Activated B cell treated with CpG ODN at 0.5 μM for 24 hours (primary cell): ENCODE results near the gene PLK3. TPM values are rescaled to one million over a fixed set of nuclear protein-coding genes. Genes with fewer than 3 reads are reported as not detected.
"Not testable (repeated sequence)": the region's sequence is repeated elsewhere in the genome, so short reads cannot be mapped to it uniquely, and the experiment has no call there.

Experiments used
- ATAC-seq: fragments of 200-7000 bp; cut with Tn5 transposase; one replicate; pipeline ENCODE4 v1.10.0; 2021; ENCODE audit warnings: low read depth, mild to moderate bottlenecking, moderate library complexity
- CTCF ChIA-PET: fragments of 350-600 bp; sonication (Branson Sonifier 250); formaldehyde crosslinking; loops from one replicate; lab custom pipeline; 2021; ENCODE audit warnings: antibody characterized with exemption; lab: Charles Lee
- POLR2A ChIA-PET: fragments of 350-600 bp; sonication (Branson Sonifier 250); formaldehyde crosslinking; loops from one replicate; lab custom pipeline; 2021; ENCODE audit warnings: antibody characterized with exemption; lab: Charles Lee
- DNase-seq: peaks from one replicate; pipeline ENCODE4 v3.0.0; 2022
- H3K27ac Mint-ChIP-seq: one replicate; pipeline ENCODE4 v1.8.0; 2020; ENCODE audit warnings: mixed read lengths
- H3K27me3 Mint-ChIP-seq: one replicate; pipeline ENCODE4 v1.8.0; 2021; ENCODE audit warnings: mixed read lengths
- H3K36me3 Mint-ChIP-seq: one replicate; pipeline ENCODE4 v1.8.0; 2021; ENCODE audit warnings: low read depth, mixed read lengths
- H3K4me1 Mint-ChIP-seq: one replicate; pipeline ENCODE4 v1.8.0; 2021; ENCODE audit warnings: mixed read lengths
- H3K4me3 Mint-ChIP-seq: one replicate; pipeline ENCODE4 v1.8.0; 2020; ENCODE audit warnings: mild to moderate bottlenecking, mixed read lengths
- H3K9me3 Mint-ChIP-seq: one replicate; pipeline ENCODE4 v1.8.0; 2020; ENCODE audit warnings: mixed read lengths
- CTCF ChIP-seq: fragments of 200-600 bp; IDR thresholded peaks from one replicate; pipeline ENCODE4 v1.8.0; 2022; ENCODE audit warnings: antibody characterized with exemption, mild to moderate bottlenecking
- intact Hi-C: fragments of 100-400 bp; cut with micrococcal nuclease; formaldehyde crosslinking; loops from one replicate; pipeline ENCODE4 v1.15.1; 2024
- total RNA-seq: library from RNA; stranded (reverse); gene quantifications from 2 replicates; pipeline ENCODE4 v1.2.3, GENCODE V29; 2022

PLK3 gene
- total RNA-seq: 63.0 and 82.0 TPM in 2 replicates

GRCh38 chr1:44799770-44800584 is at the start of gene PLK3:
Gene PLK3, plus strand, starts transcription at chr1:44800377. Its CDS starts 87 bp downstream, at chr1:44800464.
- peaks cover 37% of the 10 kb centered on the region for H3K36me3 Mint-ChIP-seq
- intact Hi-C loops: loop anchor here (1.0 to 10.0 kb wide), 11 partner anchors 9 to 1453 kb away; partner anchors contain the start of genes EIF2B3, HECTD3, MUTYH and NASP
- POLR2A ChIA-PET: interaction anchor here (0.6 to 8.7 kb wide), 31 partner anchors 9 to 1081 kb away, joined by 3 to 339 read pairs (median 7); partner anchors contain the start of genes AKR1A1, BTBD19, EIF2B3 and HECTD3
- CTCF ChIA-PET: interaction anchor here (0.6 to 2.0 kb wide), 15 partner anchors 9 to 693 kb away, joined by 3 to 25 read pairs (median 5); partner anchors contain the start of genes HECTD3, PTCH2, RNU5D-1 and RPS8
- H3K27me3 Mint-ChIP-seq: no peaks in the 10 kb centered on the region
- peaks cover 33% of the 10 kb centered on the region for H3K4me1 Mint-ChIP-seq
- ATAC-seq: peak; percentile 88
- peak; percentile 30 for TF ChIP-seq CTCF
- peak; percentile 94 for DNase-seq
- H3K9me3 Mint-ChIP-seq: no peaks in the 10 kb centered on the region
- H3K27ac Mint-ChIP-seq: peak within 1 kb of the TSS; percentile 100
- peak within 1 kb of the TSS; percentile 97 for H3K4me3 Mint-ChIP-seq

GRCh38 chr1:44757420-44757819 is 42.8 kb upstream of the PLK3 start:
- CTCF ChIA-PET: no interaction called here
- POLR2A ChIA-PET: no interaction called here
- H3K4me3 Mint-ChIP-seq: no peak overlapping the region
- DNase-seq: no peak
- intact Hi-C loops: no loop called here
- H3K4me1 Mint-ChIP-seq: peaks cover 25% of the 10 kb centered on the region
- ATAC-seq: peak; percentile 70
- H3K27me3 Mint-ChIP-seq: no peaks in the 10 kb centered on the region
- no peaks in the 10 kb centered on the region for H3K36me3 Mint-ChIP-seq
- H3K27ac Mint-ChIP-seq: peak overlapping the region; percentile 59
- no peak for TF ChIP-seq CTCF
- no peaks in the 10 kb centered on the region for H3K9me3 Mint-ChIP-seq

GRCh38 chr1:44759077-44759476 is 41.1 kb upstream of the PLK3 start:
- no peaks in the 10 kb centered on the region for H3K9me3 Mint-ChIP-seq

GRCh38 chr1:44760876-44761275 is 39.3 kb upstream of the PLK3 start:
- Mint-ChIP-seq H3K27ac (no peak overlapping the region), H3K4me1 (peaks cover 13% of the 10 kb centered on the region), H3K4me3 (no peak overlapping the region), H3K27me3 (no peaks in the 10 kb centered on the region), H3K9me3 (no peaks in the 10 kb centered on the region), H3K36me3 (no peaks in the 10 kb centered on the region)
- POLR2A ChIA-PET: interaction anchor here (0.9 to 1.8 kb wide), 2 partner anchors 15 to 40 kb away, joined by 3 to 6 read pairs; no protein-coding TSS in a partner anchor
- CTCF ChIA-PET: no interaction called here
- DNase-seq: no peak
- intact Hi-C loops: no loop called here
- no peak for ATAC-seq
- no peak for TF ChIP-seq CTCF

More at GRCh38 chr1:44759077-44759476, 41.1 kb upstream of the PLK3 start:
- intact Hi-C loops: no loop called here
- ChIA-PET POLR2A (interaction anchor here (1.1 to 1.8 kb wide), 3 partner anchors 17 to 41 kb away, joined by 3 to 6 read pairs (median 4); partner anchors contain the start of genes PLK3 and RPS8), CTCF (no interaction called here)
- no peak overlapping the region for H3K4me3 Mint-ChIP-seq
- peaks cover 18% of the 10 kb centered on the region for H3K4me1 Mint-ChIP-seq
- H3K27me3 Mint-ChIP-seq: no peaks in the 10 kb centered on the region
- no peak overlapping the region for H3K27ac Mint-ChIP-seq
- DNase-seq (no peak), ATAC-seq (no peak)
- no peak for TF ChIP-seq CTCF
- no peaks in the 10 kb centered on the region for H3K36me3 Mint-ChIP-seq

GRCh38 chr1:44766421-44766820 is 33.8 kb upstream of the PLK3 start:
- POLR2A ChIA-PET: interaction anchor here (0.7 to 2.3 kb wide), 6 partner anchors 9 to 53 kb away, joined by 3 to 10 read pairs (median 6); partner anchors contain the start of genes PLK3 and RPS8
- intact Hi-C loops: not testable (repeated sequence)

More at GRCh38 chr1:44766421-44766820, 33.8 kb upstream of the PLK3 start:
- H3K4me3 Mint-ChIP-seq, H3K27me3 Mint-ChIP-seq, H3K36me3 Mint-ChIP-seq, H3K27ac Mint-ChIP-seq, ATAC-seq, DNase-seq, H3K4me1 Mint-ChIP-seq, H3K9me3 Mint-ChIP-seq: not testable (repeated sequence)
- CTCF ChIA-PET: interaction anchor here (1.0 kb wide), 1 partner anchor 18 kb away, joined by 3 read pairs; no protein-coding TSS in a partner anchor
